Measurements from ENCODE around the gene RAD9A.

RAD9A gene

DNA sequence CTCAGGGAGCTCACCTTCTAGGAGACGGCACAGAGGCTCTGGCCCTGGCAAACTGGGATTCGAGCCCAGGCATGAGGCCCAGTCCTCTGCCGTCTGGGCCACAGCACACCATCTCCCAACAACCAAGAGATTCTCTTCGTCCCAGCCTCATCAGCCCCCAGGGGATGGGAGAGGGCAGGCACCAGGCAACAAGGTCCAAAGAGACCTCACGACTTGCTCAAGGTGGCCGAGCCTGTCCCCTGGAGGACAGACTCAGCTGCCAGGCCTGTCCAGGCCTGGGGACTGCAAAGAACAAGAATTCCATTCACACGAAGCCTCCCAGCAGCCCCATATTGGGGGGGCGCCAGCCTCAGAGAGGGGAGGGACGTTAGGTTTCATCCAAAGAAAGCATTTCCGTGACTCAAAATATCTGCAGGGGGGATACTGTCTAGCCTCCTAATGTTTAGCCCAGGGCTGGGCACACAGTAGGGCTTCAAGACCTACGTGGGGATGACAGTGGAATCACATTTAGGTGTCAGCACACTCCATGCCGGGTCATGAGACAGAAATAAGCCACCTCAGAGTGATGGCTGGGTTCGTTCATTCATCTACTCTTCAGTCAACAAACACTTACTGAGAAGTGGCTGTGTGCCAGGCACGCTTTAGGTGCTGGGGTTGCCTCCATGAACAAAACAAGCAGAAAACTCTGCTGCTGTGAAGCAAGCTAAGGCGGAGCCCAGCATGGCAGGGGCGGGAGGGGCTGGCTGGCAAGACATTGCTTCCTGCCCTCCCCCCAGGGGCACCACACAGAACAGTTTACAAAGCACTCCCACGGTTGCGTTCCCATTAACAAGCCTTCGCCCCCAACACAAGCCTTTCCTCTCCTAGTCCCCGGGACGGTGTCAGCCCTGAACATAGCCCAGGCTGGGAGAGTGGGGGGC lies 24.9 kb downstream of the RAD9A start:
- H3K27ac ChIP-seq: peak overlapping the region; percentile 87
- TF ChIP-seq, protein P1, sequence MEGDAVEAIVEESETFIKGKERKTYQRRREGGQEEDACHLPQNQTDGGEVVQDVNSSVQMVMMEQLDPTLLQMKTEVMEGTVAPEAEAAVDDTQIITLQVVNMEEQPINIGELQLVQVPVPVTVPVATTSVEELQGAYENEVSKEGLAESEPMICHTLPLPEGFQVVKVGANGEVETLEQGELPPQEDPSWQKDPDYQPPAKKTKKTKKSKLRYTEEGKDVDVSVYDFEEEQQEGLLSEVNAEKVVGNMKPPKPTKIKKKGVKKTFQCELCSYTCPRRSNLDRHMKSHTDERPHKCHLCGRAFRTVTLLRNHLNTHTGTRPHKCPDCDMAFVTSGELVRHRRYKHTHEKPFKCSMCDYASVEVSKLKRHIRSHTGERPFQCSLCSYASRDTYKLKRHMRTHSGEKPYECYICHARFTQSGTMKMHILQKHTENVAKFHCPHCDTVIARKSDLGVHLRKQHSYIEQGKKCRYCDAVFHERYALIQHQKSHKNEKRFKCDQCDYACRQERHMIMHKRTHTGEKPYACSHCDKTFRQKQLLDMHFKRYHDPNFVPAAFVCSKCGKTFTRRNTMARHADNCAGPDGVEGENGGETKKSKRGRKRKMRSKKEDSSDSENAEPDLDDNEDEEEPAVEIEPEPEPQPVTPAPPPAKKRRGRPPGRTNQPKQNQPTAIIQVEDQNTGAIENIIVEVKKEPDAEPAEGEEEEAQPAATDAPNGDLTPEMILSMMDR (conservative IDR thresholded peaks at IDR 0.05): no peak
- TF ChIP-seq ZFX (IDR thresholded peaks at IDR 0.05): no peak

DNA sequence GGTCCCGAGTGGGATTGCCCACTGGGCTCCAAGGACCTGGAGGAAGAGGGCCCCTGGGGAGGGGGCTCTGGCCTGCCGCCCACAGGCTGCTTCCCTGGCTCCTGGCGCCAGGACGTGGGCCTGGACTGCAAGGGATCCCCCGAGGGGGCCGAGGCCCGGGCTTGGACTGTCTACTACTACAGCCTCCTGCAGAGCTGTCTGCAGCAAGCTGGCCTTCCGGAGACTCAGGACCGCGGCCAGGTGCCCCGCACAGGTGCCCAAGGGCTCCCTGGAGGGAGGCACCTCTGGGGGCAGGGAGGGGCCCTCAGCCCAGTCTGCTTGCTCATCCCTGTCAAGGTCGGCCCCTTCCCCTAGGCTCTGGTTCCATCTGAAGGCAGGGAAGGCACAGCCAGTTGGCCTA lies 25.6 kb downstream of the RAD9A start:
- H3K27ac ChIP-seq: peak overlapping the region; percentile 87
- no peak for TF ChIP-seq ZFX (IDR thresholded peaks at IDR 0.05)
- TF ChIP-seq, protein P1 (conservative IDR thresholded peaks at IDR 0.05): no peak

DNA sequence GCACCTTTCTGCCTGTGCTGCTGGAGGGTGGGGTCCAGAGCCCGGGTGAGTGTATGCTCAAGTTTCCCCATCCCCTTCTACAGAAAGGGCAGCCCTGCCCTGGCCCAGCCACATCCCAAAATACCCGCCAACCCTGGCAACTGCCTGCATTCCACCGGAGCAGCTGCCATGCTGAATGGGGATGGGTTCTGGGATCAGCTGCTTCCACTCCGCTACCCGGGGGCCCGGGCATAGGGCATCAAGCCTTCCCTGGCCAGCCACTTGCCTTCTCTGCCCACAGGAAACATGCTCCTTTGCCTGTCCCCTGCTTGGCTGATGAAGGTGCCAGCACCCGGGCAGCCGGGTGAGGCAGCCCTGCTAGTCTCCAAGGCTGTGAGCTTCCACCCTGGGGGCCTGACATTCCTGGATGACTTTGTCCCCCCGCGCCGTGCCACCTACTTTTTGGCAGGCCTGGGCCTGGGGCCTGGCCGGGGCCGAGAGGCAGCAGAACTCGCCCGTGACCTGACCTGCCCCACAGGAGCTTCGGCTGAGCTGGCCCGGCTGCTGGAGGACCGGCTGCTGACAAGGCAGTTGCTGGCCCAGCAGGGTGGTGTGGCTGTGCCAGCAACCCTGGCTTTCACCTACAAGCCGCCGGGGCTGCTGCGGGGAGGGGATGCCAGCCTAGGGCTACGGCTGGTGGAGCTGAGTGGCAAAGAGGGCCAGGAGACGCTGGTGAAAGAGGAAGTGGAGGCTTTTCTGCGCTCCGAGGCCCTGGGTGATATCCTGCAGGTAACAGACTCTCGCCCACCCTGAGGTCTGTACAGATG lies 26.9 kb downstream of the RAD9A start:
- TF ChIP-seq ZFX (IDR thresholded peaks at IDR 0.05): peak; percentile 81; the same call in 1 of the 2 replicates
- TF ChIP-seq, protein P1 (conservative IDR thresholded peaks at IDR 0.05): no peak
- H3K27ac ChIP-seq: peak overlapping the region; percentile 87

DNA sequence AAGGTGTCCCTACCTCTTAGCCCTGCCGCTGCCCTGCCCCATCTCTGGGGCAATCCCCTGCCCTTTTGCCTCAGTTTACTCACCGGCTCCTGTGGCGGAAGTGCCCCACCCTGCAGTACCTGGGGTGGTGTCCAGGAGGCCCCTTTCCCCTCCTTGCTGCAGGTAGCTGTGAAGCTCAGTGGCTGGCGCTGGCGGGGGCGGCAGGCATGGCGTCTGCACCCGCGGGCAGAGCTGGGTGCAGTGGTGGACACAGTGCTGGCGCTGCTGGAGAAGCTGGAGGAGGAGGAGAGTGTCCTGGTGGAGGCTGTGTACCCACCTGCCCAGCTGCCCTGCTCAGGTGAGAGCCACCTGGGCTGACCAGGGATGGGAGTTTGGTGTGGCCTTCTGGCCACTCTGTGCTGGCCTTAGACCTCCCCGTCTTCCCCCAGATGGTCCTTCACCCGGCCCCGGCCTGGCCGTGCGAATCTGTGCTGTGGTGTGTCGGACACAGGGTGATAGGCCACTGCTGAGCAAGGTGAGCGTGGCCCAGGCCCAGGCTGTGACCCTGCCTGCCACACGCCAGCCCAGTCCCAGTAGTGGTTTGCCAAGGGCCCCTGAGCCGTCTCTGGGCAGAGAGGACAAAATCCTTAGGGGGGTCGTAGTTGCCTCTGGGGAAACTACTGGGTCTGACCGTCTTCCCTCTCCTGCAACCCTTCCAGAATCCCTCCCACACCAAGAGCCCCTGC lies 27.7 kb downstream of the RAD9A start:
- TF ChIP-seq, protein P1 (conservative IDR thresholded peaks at IDR 0.05): no peak
- no peak for TF ChIP-seq ZFX (IDR thresholded peaks at IDR 0.05)

DNA sequence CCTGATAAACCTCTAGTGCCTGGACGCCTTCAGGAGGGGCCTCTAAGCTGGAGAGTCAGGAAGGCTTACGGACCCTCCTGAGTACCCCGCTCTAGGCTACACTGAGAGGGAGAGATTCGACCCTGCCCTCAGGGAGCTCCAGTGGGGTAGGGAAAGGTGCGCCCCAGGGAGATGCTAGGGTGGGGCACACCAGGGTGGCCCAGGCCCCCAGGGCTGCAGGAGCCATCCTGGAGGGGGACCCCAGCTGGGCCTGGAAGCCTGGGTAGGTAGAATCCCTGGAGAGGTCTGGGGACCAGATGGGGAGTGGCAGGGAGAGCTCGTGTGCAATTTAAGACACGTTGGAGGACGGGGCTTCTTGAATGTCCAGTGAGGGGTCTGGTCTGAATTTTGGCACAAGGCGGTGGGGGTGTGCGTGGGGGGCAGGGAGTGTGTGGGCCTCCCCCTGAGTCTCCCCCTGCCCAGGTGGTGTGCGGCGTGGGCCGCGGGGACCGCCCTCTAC lies 28.4 kb downstream of the RAD9A start:
- H3K27ac ChIP-seq: peak overlapping the region; percentile 87
- TF ChIP-seq ZFX (IDR thresholded peaks at IDR 0.05): no peak
- TF ChIP-seq, protein P1 (conservative IDR thresholded peaks at IDR 0.05): no peak

More for the DNA sequence above, 27.7 kb downstream of the RAD9A start:
- peak overlapping the region; percentile 87 for H3K27ac ChIP-seq

DNA sequence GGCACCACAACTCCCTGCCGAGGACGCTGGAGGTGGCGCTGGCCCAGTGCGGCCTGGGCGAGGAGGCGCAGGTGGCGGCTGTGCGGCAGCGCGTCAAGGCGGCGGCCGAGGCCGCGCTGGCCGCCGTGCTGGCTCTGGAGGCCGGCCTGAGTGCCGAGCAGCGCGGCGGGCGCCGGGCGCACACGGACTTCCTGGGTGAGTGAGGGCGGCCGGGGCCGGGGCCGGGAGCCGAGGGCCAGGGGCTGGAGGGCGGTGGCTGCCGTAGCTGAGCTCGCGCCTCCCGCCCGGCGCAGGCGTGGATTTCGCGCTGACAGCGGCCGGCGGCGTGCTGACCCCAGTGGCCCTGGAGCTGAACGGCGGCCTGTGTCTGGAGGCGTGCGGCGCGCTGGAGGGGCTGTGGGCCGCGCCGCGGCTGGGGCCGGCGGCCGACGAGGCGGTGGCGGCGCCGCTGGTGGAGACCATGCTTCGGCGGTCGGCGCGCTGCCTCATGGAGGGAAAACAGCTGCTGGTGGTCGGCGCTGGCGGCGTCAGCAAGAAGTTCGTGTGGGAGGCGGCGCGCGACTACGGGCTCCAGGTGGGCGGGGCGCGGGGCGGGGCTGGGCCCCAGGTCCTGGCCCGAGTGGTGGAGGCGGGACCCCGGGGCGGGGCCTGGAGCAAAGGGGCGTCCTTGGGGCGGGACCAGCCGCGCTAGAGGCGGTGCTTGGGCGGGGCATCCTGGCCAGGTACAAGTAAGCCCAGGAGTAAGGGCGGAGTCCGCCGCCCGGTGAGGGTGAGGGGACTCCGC lies 29.1 kb downstream of the RAD9A start:
- TF ChIP-seq, protein P1 (conservative IDR thresholded peaks at IDR 0.05): no peak
- TF ChIP-seq ZFX (IDR thresholded peaks at IDR 0.05): peak; percentile 93
- peak overlapping the region; percentile 87 for H3K27ac ChIP-seq

Data from C4-2B (cell line).